ENCODE measurements around the gene SPEG.

Gene SPEG

DNA sequence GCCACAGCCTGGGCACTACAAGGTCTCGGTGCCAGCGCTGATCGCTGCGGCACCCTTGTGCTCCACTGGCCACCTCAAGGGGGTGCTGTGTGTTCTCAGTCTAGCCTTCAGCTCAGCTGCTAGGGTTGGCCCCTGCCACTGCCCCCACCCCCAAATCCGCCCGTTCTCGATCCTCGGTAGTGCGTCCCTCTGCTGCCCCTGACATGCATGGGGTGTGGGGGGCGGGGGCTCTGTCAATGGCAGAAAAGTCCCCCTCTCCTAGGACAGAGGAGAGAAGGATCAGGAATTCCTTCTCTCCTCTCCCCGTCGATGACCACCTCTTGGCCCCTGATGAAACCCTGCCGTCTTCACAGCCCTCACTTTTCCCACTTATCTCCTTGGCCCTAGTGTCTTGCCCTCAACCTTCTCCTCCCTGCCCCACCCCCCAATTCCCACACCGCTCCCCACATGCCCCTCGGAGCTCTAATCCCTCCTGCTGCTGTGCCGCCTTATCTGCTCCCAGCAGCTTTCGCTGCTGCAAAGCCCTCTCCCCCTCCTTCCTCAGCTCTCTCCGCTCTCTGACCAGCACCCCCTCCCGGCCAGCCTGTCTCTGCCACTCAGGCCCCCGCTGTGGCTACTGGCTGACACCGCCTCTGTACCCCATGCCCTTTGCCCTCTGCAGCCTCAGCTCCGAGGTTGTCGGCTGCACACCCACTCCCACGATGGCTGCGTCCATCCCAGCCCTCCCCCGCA, 75.3 kb downstream of the SPEG start:
- ATAC-seq, result peak; percentile 88
- no peak for TF ChIP-seq ARNTL (CRISPR knock-in tag; IDR thresholded peaks at IDR 0.05; ENCODE audit: borderline replicate concordance, low read depth)
- TF ChIP-seq SNAI2 (CRISPR knock-in tag; IDR thresholded peaks at IDR 0.05), result no peak
- TF ChIP-seq ZC3H10 (CRISPR knock-in tag; IDR thresholded peaks at IDR 0.05), result no peak
- no peak for TF ChIP-seq GLIS3 (CRISPR knock-in tag; IDR thresholded peaks at IDR 0.05)
- TF ChIP-seq, protein P1, sequence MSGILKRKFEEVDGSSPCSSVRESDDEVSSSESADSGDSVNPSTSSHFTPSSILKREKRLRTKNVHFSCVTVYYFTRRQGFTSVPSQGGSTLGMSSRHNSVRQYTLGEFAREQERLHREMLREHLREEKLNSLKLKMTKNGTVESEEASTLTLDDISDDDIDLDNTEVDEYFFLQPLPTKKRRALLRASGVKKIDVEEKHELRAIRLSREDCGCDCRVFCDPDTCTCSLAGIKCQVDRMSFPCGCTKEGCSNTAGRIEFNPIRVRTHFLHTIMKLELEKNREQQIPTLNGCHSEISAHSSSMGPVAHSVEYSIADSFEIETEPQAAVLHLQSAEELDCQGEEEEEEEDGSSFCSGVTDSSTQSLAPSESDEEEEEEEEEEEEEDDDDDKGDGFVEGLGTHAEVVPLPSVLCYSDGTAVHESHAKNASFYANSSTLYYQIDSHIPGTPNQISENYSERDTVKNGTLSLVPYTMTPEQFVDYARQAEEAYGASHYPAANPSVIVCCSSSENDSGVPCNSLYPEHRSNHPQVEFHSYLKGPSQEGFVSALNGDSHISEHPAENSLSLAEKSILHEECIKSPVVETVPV (CRISPR knock-in tag; IDR thresholded peaks at IDR 0.05), result no peak
- no peak for TF ChIP-seq TOX (CRISPR knock-in tag; IDR thresholded peaks at IDR 0.05; ENCODE audit: borderline replicate concordance)
- TF ChIP-seq PPARA (CRISPR knock-in tag; IDR thresholded peaks at IDR 0.05; ENCODE audit: borderline replicate concordance), result no peak
- TF ChIP-seq TSHZ2 (CRISPR knock-in tag; IDR thresholded peaks at IDR 0.05), result no peak
- no peak for TF ChIP-seq ESRRG (CRISPR knock-in tag; IDR thresholded peaks at IDR 0.05)
- TF ChIP-seq ZFP30 (CRISPR knock-in tag; IDR thresholded peaks at IDR 0.05), result no peak
- no peak for TF ChIP-seq CSDC2 (CRISPR knock-in tag; IDR thresholded peaks at IDR 0.05)
- no peak for TF ChIP-seq ISL1 (CRISPR knock-in tag; IDR thresholded peaks at IDR 0.05)
- no peak for TF ChIP-seq BACH2 (CRISPR knock-in tag; IDR thresholded peaks at IDR 0.05; ENCODE audit: borderline replicate concordance)
- no peak for TF ChIP-seq OSR1 (CRISPR knock-in tag; IDR thresholded peaks at IDR 0.05)

DNA sequence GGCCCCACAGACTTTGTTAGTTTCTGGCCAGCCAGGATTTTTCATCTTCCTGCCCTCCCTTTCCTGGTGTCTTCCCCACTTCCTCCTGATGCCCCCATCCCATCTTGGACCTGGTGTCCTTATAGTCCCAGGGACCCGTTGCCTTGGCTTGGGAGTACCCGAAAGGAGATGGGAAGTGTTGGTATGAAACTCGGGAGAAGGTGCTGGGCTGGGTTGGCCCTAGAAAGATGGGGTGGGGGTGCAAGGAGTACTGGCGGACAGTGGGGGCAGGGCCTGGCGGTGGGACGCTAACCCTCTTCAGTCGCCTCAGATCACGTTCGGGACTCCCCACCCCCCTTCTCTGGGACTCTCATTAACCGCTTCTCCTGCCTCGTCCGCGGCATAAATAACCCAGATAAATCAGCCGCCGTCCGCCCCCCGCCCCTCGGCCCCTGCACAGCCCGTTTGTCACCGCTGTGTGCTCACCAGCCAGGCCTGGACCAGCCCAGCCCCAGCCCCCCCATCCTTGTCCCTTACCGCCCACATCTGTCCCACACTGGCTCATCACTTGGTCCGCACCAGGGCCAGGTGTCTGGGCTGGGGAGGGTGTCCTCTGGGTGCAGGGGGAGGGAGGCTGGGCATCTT, 76.0 kb downstream of the SPEG start:
- TF ChIP-seq OSR1 (CRISPR knock-in tag; IDR thresholded peaks at IDR 0.05) (no peak), TOX (CRISPR knock-in tag; IDR thresholded peaks at IDR 0.05; ENCODE audit: borderline replicate concordance) (no peak), BACH2 (CRISPR knock-in tag; IDR thresholded peaks at IDR 0.05; ENCODE audit: borderline replicate concordance) (no peak), TCF4 (CRISPR knock-in tag; IDR thresholded peaks at IDR 0.05; ENCODE audit: borderline replicate concordance) (no peak), TSHZ2 (CRISPR knock-in tag; IDR thresholded peaks at IDR 0.05) (no peak), POU6F1 (CRISPR knock-in tag; IDR thresholded peaks at IDR 0.05; ENCODE audit: borderline replicate concordance, low read depth) (no peak), RARB (CRISPR knock-in tag; IDR thresholded peaks at IDR 0.05) (no peak), CSDC2 (CRISPR knock-in tag; IDR thresholded peaks at IDR 0.05) (no peak), CREB5 (CRISPR knock-in tag; IDR thresholded peaks at IDR 0.05; ENCODE audit: low read depth) (no peak), ZNF565 (CRISPR knock-in tag; conservative IDR thresholded peaks at IDR 0.05; ENCODE audit: low read depth) (no peak), SNAI2 (CRISPR knock-in tag; IDR thresholded peaks at IDR 0.05) (no peak), ZC3H10 (CRISPR knock-in tag; IDR thresholded peaks at IDR 0.05) (no peak), ZFP30 (CRISPR knock-in tag; IDR thresholded peaks at IDR 0.05) (no peak)
- TF ChIP-seq, protein P1 (CRISPR knock-in tag; IDR thresholded peaks at IDR 0.05), result no peak
- no peak for ATAC-seq

All from SK-N-SH treated with all-trans-retinoic acid at 6 μM for 48 hours (cell line).